Spleen (tissue), 11 donors: ENCODE data around the gene RNF114. TPM values are rescaled to one million over a fixed set of nuclear protein-coding genes. Genes with fewer than 3 reads are reported as not detected.

Experiments
- DNase-seq: peaks from one replicate; pipeline ENCODE4 v3.0.0-alpha.2; 2020
- H3K27ac ChIP-seq, 8 donors: fragments of 200-600 bp; sonication (generic) in 7 of 8; 1 replicate in 4 of 8; 2 replicates in 4 of 8; pipeline versions ENCODE4 v1.5.0 to v1.8.0; 2016 to 2021; ENCODE audit warnings: inconsistent platforms in 4 of 8, mild to moderate bottlenecking in 4 of 8, moderate library complexity in 1 of 8
- H3K27me3 ChIP-seq, 7 donors: fragments of 200-600 bp; sonication (generic) in 6 of 7; replicated peaks in 1 of 7; 1 replicate in 4 of 7; 2 replicates in 3 of 7; pipeline versions ENCODE4 v1.5.0 to v1.8.0; 2016 to 2021; ENCODE audit warnings: inconsistent platforms in 3 of 7, mild to moderate bottlenecking in 1 of 7
- H3K36me3 ChIP-seq, 6 donors: fragments of 200-600 bp; sonication (generic) in 5 of 6; 1 replicate in 4 of 6; 2 replicates in 2 of 6; pipeline versions ENCODE4 v1.5.0 to v1.8.0; 2016 to 2021; ENCODE audit warnings: inconsistent platforms in 2 of 6
- H3K4me1 ChIP-seq, 6 donors: fragments of 200-600 bp; sonication (generic) in 5 of 6; 1 replicate in 3 of 6; 2 replicates in 3 of 6; pipeline versions ENCODE4 v1.5.0 to v1.8.0; 2016 to 2021; ENCODE audit warnings: inconsistent platforms in 3 of 6
- H3K4me3 ChIP-seq, 8 donors: fragments of 200-600 bp; sonication (generic) in 7 of 8; 1 replicate in 4 of 8; 2 replicates in 4 of 8; pipeline versions ENCODE4 v1.5.0 to v1.8.0; 2016 to 2021; ENCODE audit warnings: inconsistent platforms in 4 of 8, mild to moderate bottlenecking in 4 of 8, moderate library complexity in 2 of 8
- H3K9me3 ChIP-seq, 8 donors: fragments of 200-600 bp; sonication (generic) in 7 of 8; 1 replicate in 4 of 8; 2 replicates in 4 of 8; pipeline versions ENCODE4 v1.5.0 to v1.8.0; 2016 to 2021; ENCODE audit warnings: inconsistent platforms in 4 of 8
- POLR2A ChIP-seq, 3 donors: fragments of 450-650 bp; IDR thresholded peaks; one replicate each; pipeline ENCODE4 v1.5.1; 2017; ENCODE audit warnings: antibody characterized with exemption in 3 of 3, mild to moderate bottlenecking in 1 of 3
- POLR2AphosphoS5 ChIP-seq, 3 donors: sonication (generic); formaldehyde crosslinking; IDR thresholded peaks; one replicate each; pipeline ENCODE4 v1.5.1; 2017; ENCODE audit warnings: antibody characterized with exemption in 3 of 3
- WGBS, 5 donors: extraction: QIAGEN DNeasy Blood & Tissue Kit in 3 of 5; methylation state at CpG; one replicate each; pipeline versions ENCODE4 v1.1.5 to v1.1.7; 2013 to 2018; 5-methylcytosine and 5-hydroxymethylcytosine counted together
- intact Hi-C: fragments of 100-400 bp; cut with DNase I; formaldehyde crosslinking; loops from one replicate; pipeline ENCODE4 v1.15.0; 2023; ENCODE audit warnings: low total_unique reads
- polyA plus RNA-seq, 3 donors: library from polyadenylated mRNA; stranded (reverse); fragments of 200-250 nt; gene quantifications; one replicate each; pipeline ENCODE4 v1.2.1, GENCODE V29; 2013
- total RNA-seq, 7 donors: library from RNA; depleted of rRNA in 3 of 7; stranded (reverse); fragments of >200 nt in 3 of 7; fragmentation: NEBNext Ultra II Directional in 4 of 7; extraction: Animal tissue kit (Norgen Biotek cat#: 25700) in 4 of 7; gene quantifications; one replicate each; pipeline versions ENCODE4 v1.1.0 to v1.2.1, GENCODE V29; 2016 to 2021
- TF ChIP-seq, protein P1 (sequence below), 11 experiments: fragments of 200-600 bp in 7 of 11; fragments of 450-650 bp in 4 of 11; sonication (generic) in 4 of 11; IDR thresholded peaks in 8 of 11; conservative IDR thresholded peaks in 3 of 11; 1 replicate in 7 of 11; 2 replicates in 4 of 11; pipeline versions ENCODE4 v1.4.0 to v1.8.0; 2016 to 2021; ENCODE audit warnings: antibody characterized with exemption in 11 of 11, inconsistent platforms in 4 of 11, mild to moderate bottlenecking in 1 of 11
- donor health status: healthy with polysubstance abuse.
- donor health status: DM: no; HTN: no; CAD: no; lungs with moderate emphysema.
- donor health status: DM: no; HTN: no; CAD: no.
- donor health status: Bipolar disorder and iron deficiency.
- donor health status: healthy.
- donor health status: DM: no; HTN: no; CAD: no.
- donor health status: DM: yes; HTN: yes; CAD: no.

Gene RNF114
- total and polyA plus RNA-seq, 10 donors = 35.5 to 246 (median 108) TPM

DNA sequence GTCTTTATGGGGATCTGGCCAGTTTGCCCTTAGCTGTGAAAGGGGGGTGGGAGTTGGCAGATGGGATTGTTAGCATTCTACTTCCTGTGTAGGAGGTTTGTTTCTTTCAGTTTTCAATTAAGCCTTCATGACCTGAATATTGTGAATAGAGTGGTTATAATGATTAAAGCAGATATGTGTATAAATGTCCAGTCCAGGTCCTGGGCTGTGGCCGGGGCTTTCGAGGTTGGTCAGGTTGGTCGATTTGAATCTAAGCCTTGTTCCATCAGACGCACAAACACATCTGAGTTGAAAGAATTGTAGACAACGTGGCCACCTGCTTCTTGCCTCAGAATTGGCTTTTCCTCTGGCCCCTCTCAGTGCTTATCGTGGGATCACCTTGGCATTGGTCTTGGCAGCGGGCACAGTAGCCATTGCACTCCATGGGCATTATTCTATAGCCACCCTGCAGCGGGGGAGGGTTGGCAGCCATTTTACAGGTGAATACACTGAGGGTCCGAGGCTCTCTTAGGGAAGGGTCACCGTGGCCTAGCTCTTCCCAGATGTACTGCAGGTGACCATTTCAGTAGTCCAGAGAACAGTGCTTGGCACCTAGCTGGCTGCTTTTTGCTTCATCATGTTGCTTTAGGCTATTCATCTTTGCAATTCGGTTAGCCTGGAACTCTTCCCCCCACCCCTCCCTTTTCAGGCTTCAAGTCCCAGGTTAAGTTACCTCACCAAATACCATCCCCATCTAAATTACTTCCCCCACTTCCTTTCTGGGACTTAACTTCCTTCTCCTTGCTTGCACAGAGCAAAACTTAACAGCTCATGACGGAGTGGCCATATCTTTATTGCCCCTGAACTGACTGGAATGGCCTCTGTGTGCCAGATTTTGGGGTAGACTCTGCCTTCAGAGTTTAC, 1.1 kb downstream of the RNF114 start:
- Histone ChIP-seq H3K4me3 (peak overlapping the region; percentile 87 to 100 (median 98)), H3K27ac (peak overlapping the region; percentile 85 to 98 (median 95)), H3K4me1 (peaks cover 28 to 77% (median 63%) of the 10 kb centered on the region in 6 donors), H3K27me3 (no peaks in the 10 kb centered on the region), H3K36me3 (peaks cover 0 to 36% (median 18%) of the 10 kb centered on the region in 6 donors), H3K9me3 (no peaks in the 10 kb centered on the region)
- intact Hi-C loops = no loop called here
- 7 to 14% (median 10%) methylated on average over 12 of the region's 12 CpGs for WGBS, 5 donors
- TF ChIP-seq, protein P1, sequence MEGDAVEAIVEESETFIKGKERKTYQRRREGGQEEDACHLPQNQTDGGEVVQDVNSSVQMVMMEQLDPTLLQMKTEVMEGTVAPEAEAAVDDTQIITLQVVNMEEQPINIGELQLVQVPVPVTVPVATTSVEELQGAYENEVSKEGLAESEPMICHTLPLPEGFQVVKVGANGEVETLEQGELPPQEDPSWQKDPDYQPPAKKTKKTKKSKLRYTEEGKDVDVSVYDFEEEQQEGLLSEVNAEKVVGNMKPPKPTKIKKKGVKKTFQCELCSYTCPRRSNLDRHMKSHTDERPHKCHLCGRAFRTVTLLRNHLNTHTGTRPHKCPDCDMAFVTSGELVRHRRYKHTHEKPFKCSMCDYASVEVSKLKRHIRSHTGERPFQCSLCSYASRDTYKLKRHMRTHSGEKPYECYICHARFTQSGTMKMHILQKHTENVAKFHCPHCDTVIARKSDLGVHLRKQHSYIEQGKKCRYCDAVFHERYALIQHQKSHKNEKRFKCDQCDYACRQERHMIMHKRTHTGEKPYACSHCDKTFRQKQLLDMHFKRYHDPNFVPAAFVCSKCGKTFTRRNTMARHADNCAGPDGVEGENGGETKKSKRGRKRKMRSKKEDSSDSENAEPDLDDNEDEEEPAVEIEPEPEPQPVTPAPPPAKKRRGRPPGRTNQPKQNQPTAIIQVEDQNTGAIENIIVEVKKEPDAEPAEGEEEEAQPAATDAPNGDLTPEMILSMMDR (IDR thresholded peaks at IDR 0.05 in 8 of 11, conservative IDR thresholded peaks at IDR 0.05 in 3 of 11) = no peak
- TF ChIP-seq POLR2AphosphoS5 (IDR thresholded peaks at IDR 0.05) = no peak
- no peak for TF ChIP-seq POLR2A (IDR thresholded peaks at IDR 0.05)
- DNase-seq = peak; percentile 68

DNA sequence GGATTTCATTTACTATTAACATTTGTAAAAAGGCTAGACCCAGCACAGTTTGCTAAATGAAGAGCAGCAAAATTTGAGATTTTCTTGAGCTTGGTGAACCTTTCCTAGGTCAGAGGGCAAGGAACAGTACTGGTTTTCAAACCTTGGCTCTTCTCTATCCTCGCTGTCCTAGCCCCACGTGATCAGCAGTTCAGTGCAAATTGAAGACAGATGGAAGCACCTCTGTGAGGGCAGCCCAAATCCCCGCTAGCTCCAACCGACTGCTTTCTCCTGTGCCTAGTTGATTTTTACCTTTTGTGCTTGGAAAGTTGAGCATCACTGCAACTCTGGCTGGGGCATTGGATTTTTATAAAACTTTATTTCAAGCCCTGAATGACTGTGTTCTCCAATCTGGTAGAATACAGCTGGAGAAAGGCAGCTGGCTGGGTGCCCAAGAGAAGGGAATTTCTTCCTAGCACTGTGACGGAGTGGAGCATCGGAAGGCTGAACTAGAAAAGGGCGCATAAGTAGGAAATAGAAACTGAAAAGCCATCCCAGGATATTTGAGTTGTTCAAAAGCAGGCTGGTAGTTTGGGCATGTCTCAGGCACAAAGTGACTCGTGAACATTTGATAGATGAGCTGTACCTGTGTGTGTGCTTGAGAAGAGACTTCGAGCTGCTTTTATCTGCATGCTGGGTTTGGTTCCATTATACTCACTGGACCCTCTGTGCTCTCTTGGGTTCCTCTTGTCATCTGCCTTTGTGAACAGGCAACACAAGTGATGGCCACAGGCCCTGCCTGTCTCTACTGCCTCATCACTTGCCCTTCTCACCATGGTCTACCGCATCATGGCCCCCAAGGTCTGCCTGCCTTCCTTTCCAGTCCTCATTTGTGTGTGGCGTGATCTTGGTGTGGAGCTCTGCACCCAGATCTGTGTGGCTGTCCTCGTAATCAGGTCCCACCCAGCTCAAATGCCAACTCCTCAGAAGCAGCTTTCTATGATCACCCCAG, 2.3 kb downstream of the RNF114 start:
- no peaks in the 10 kb centered on the region for H3K9me3 ChIP-seq
- H3K4me3 ChIP-seq = peak overlapping the region in 6 of 8 donors; percentile 9 to 99 (median 96)
- intact Hi-C loops = no loop called here
- H3K4me1 ChIP-seq = peaks cover 28 to 89% (median 68%) of the 10 kb centered on the region in 6 donors
- H3K36me3 ChIP-seq = peaks cover 0 to 48% (median 30%) of the 10 kb centered on the region in 6 donors
- peak; percentile 25 for DNase-seq
- H3K27me3 ChIP-seq = no peaks in the 10 kb centered on the region
- WGBS, 5 donors = 65 to 83% (median 75%) methylated on average over 12 of the region's 12 CpGs
- no peak for TF ChIP-seq POLR2AphosphoS5 (IDR thresholded peaks at IDR 0.05)
- no peak for TF ChIP-seq POLR2A (IDR thresholded peaks at IDR 0.05)
- TF ChIP-seq, protein P1 (IDR thresholded peaks at IDR 0.05 in 8 of 11, conservative IDR thresholded peaks at IDR 0.05 in 3 of 11) = no peak
- H3K27ac ChIP-seq = peak overlapping the region; percentile 15 to 98 (median 73)

DNA sequence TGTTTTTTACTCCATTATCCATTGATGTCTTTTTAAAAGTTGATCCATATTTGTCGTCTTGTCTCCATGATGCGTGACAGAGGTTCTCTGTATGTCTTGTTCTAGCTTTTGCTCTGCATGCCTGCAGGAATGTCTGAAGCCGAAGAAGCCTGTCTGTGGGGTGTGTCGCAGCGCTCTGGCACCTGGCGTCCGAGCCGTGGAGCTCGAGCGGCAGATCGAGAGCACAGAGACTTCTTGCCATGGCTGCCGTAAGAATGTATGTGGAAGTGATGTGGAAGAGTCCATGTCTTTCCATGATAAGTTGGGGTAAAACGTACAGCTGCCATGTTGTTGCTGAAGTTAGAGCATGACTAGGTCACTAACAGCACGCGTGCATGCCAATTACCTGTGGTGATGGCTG, 5.3 kb downstream of the RNF114 start:
- TF ChIP-seq, protein P1 (IDR thresholded peaks at IDR 0.05 in 8 of 11, conservative IDR thresholded peaks at IDR 0.05 in 3 of 11) = no peak
- no peak for TF ChIP-seq POLR2A (IDR thresholded peaks at IDR 0.05)
- TF ChIP-seq POLR2AphosphoS5 (IDR thresholded peaks at IDR 0.05) = no peak
- H3K27ac ChIP-seq = no peak overlapping the region
- H3K36me3 ChIP-seq = peaks cover 4 to 78% (median 55%) of the 10 kb centered on the region in 6 donors
- H3K27me3 ChIP-seq = no peaks in the 10 kb centered on the region
- H3K4me3 ChIP-seq = no peak overlapping the region
- no peaks in the 10 kb centered on the region for H3K9me3 ChIP-seq
- peaks cover 24 to 91% (median 60%) of the 10 kb centered on the region in 6 donors for H3K4me1 ChIP-seq
- no peak for DNase-seq
- 92 to 97% (median 96%) methylated on average over 15 of the region's 15 CpGs for WGBS, 5 donors
- intact Hi-C loops = no loop called here
